Epithelial cell of esophagus (primary cell): ENCODE measurements around the gene SIL1.
"Not testable (repeated sequence)": the region's sequence is repeated elsewhere in the genome, so short reads cannot be mapped to it uniquely, and the experiment has no call there.

Source experiments
- DNase-seq: peaks from one replicate; pipeline ENCODE4 v3.0.0; 2010; ENCODE audit warnings: low read depth
- H3K4me3 ChIP-seq: 2 replicates; pipeline ENCODE4 v1.5.1; 2011; ENCODE audit warnings: mild to moderate bottlenecking, low read length, control low read depth
- TF ChIP-seq, protein P1 (sequence below): IDR thresholded peaks from 2 replicates; pipeline ENCODE4 v1.5.1; 2011; ENCODE audit warnings: low read depth, mild to moderate bottlenecking, low read length, control low read depth, inconsistent platforms; ENCODE audit not compliant: insufficient read depth; ENCODE audit errors: missing control alignments

Gene SIL1

GRCh38 chr5:139171779-139172404 lies 26.3 kb downstream of the SIL1 start:
- H3K4me3 ChIP-seq, result no peak overlapping the region
- no peak for DNase-seq
- TF ChIP-seq, protein P1, sequence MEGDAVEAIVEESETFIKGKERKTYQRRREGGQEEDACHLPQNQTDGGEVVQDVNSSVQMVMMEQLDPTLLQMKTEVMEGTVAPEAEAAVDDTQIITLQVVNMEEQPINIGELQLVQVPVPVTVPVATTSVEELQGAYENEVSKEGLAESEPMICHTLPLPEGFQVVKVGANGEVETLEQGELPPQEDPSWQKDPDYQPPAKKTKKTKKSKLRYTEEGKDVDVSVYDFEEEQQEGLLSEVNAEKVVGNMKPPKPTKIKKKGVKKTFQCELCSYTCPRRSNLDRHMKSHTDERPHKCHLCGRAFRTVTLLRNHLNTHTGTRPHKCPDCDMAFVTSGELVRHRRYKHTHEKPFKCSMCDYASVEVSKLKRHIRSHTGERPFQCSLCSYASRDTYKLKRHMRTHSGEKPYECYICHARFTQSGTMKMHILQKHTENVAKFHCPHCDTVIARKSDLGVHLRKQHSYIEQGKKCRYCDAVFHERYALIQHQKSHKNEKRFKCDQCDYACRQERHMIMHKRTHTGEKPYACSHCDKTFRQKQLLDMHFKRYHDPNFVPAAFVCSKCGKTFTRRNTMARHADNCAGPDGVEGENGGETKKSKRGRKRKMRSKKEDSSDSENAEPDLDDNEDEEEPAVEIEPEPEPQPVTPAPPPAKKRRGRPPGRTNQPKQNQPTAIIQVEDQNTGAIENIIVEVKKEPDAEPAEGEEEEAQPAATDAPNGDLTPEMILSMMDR, result no peak

DNA sequence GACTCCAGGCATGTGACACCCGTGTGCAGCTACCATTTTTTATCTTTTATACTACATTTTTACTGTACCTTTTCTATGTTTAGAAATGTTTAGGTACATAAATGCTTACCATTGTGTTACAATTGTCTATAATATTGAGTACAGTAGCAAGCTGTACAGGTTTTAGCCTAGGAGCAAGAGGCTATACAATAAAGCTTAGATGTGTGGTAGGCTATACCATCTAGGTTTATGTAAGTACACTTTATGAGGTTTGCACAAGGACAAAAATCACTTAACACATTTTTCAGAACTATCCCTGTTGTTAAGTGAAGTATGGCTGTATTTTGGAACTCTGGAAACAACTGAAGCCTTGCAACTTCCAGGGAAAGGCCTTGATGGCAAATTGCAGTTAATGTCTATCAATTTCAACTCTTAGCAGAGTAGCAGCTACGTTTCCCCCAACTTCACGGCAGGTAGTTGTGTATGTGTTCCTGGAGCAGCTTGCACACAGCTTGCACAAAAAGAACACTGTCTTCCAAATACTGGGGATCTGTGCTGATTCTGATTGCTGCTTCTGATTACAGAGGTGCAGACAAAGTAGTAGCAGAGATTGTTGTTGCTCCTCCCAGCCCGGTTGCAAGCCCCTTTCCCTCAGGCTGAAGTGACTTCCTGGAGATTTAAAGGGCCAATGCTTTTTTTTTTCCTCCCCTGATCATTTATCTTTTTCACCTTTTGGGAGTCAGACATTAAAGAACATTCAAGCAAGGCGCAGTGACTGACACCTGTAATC lies 30.0 kb downstream of the SIL1 start:
- DNase-seq, result no peak
- TF ChIP-seq, protein P1, result no peak
- H3K4me3 ChIP-seq, result no peak overlapping the region

GRCh38 chr5:139167533-139167932 lies 30.6 kb downstream of the SIL1 start:
- H3K4me3 ChIP-seq, result no peak overlapping the region
- TF ChIP-seq, protein P1, result no peak
- no peak for DNase-seq

DNA sequence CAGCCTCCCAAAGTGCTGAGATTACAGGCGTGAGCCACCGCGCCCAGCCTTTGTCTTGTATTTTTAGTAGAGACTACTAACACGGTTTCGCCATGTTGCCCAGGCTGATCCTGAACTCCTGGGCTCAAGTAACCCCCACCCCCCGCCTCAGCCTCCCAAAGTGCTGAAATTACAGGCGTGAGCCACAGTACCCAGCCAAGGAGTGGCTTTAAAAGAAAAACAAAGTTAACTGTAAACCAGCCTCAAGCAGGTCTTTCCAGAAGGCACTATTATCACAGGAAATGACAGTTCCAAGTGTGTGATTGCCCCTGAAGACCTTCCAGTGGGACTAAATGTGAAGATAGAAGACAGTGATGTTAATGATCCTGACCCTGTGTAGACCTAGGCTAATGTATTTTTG lies 31.1 kb downstream of the SIL1 start:
- DNase-seq, result no peak
- no peak overlapping the region for H3K4me3 ChIP-seq
- TF ChIP-seq, protein P1, result no peak

- H3K4me3 ChIP-seq, DNase-seq: not testable (repeated sequence)
Measured at GRCh38 chr5:139164897-139165296, 33.3 kb downstream of the SIL1 start.

DNA sequence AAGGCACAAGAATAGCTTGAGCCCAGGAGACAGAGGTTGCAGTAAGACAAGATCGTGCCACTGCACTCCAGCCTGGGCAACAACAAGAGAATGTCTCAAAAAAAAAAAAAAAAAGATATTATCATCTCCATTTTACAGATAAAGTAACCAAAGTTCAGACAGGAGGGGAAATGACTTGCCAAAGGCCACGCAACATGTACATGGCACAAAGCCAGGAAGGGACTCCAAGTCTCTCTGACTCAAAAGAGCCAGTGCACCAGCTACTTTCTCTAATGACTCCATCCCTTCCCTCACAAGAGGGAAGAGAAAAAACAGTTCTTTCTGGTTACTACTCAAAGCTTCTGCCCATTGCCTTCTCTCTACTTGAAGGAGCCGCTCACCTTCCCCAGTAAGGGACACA lies 34.1 kb downstream of the SIL1 start:
- H3K4me3 ChIP-seq, result no peak overlapping the region
- DNase-seq, result peak; percentile 43
- TF ChIP-seq, protein P1, result no peak

GRCh38 chr5:139162448-139162847 lies 35.7 kb downstream of the SIL1 start:
- H3K4me3 ChIP-seq, result no peak overlapping the region
- DNase-seq, result no peak
- TF ChIP-seq, protein P1, result no peak
